ENCODE measurements around the gene DNAJC7. TPM values are rescaled to one million over a fixed set of nuclear protein-coding genes. Genes with fewer than 3 reads are reported as not detected.
A peak's percentile ranks its signal among the peaks of the same experiment; 100 is the strongest.
"Not testable (repeated sequence)": the region's sequence is repeated elsewhere in the genome, so short reads cannot be mapped to it uniquely, and the experiment has no call there.

Gene DNAJC7
- total and polyA plus RNA-seq, 7 donors, result 66.3 to 142 (median 86.3) TPM

- peaks cover 24% of the 10 kb centered on the region for H3K4me1 ChIP-seq
- no peaks in the 10 kb centered on the region for H3K9me3 ChIP-seq
- DNase-seq (no peak), ATAC-seq (no peak)
- H3K4me3 ChIP-seq, result no peak overlapping the region
- 91 to 98% (median 96%) methylated on average over 3 of the region's 3 CpGs for WGBS, 3 donors
- H3K27ac ChIP-seq, result peak overlapping the region; percentile 65
- intact Hi-C loops (cut with DNase I), result loop anchor here (2.0 to 5.0 kb wide), 4 partner anchors 36 to 89 kb away; partner anchors contain the start of gene ZNF385C (in 1 of the 2)
- H3K36me3 ChIP-seq (ENCODE audit: insufficient read depth in 1 of 2, low read depth in 1 of 2), result peaks cover 10 to 30% of the 10 kb centered on the region in 2 donors
- no peaks in the 10 kb centered on the region for H3K27me3 ChIP-seq (ENCODE audit: insufficient read depth in 3 of 3, low read length in 2 of 3)
- TF ChIP-seq CTCF (IDR thresholded peaks at IDR 0.05), result no peak
Measured at GRCh38 chr17:42025936-42026335, 8.7 kb upstream of the DNAJC7 start.

- no peak overlapping the region for H3K4me3 ChIP-seq
- 63 to 73% (median 66%) methylated on average over 8 of the region's 8 CpGs for WGBS, 3 donors
- no peaks in the 10 kb centered on the region for H3K9me3 ChIP-seq
- no peak for TF ChIP-seq CTCF (IDR thresholded peaks at IDR 0.05)
- peaks cover 27% of the 10 kb centered on the region for H3K4me1 ChIP-seq
- H3K36me3 ChIP-seq (ENCODE audit: insufficient read depth in 1 of 2, low read depth in 1 of 2), result peaks cover 10 to 30% of the 10 kb centered on the region in 2 donors
- intact Hi-C loops (cut with DNase I), result loop anchor here (2.0 to 5.0 kb wide), 4 partner anchors 37 to 90 kb away; partner anchors contain the start of gene ZNF385C (in 1 of the 2)
- H3K27ac ChIP-seq, result peak overlapping the region; percentile 65
- ATAC-seq, result peak in 1 of 4 donors; percentile 1
- no peak for DNase-seq
- no peaks in the 10 kb centered on the region for H3K27me3 ChIP-seq (ENCODE audit: insufficient read depth in 3 of 3, low read length in 2 of 3)
Measured at GRCh38 chr17:42025191-42025579, 7.9 kb upstream of the DNAJC7 start.

GRCh38 chr17:42023524-42024349 is 6.5 kb upstream of the DNAJC7 start:
- Histone ChIP-seq H3K27me3 (ENCODE audit: insufficient read depth in 3 of 3, low read length in 2 of 3) (no peaks in the 10 kb centered on the region), H3K4me3 (no peak overlapping the region), H3K4me1 (peaks cover 27% of the 10 kb centered on the region), H3K27ac (peak overlapping the region; percentile 65), H3K9me3 (no peaks in the 10 kb centered on the region), H3K36me3 (ENCODE audit: insufficient read depth in 1 of 2, low read depth in 1 of 2) (peaks cover 10 to 30% of the 10 kb centered on the region in 2 donors)
- ATAC-seq (no peak), DNase-seq (peak in 1 of 2 donors; percentile 30)
- TF ChIP-seq CTCF (IDR thresholded peaks at IDR 0.05), result no peak
- 71 to 76% (median 75%) methylated on average over 15 of the region's 15 CpGs for whole genome bisulfite sequencing, 3 donors
- intact Hi-C loops (cut with DNase I), result loop anchor here (1.0 to 2.0 kb wide), 3 partner anchors 77 to 93 kb away; no protein-coding TSS in a partner anchor

- peaks cover 41% of the 10 kb centered on the region for H3K4me1 ChIP-seq
- 52 to 63% (median 53%) methylated on average over 8 of the region's 8 CpGs for WGBS, 3 donors
Measured at GRCh38 chr17:42020845-42021244, 3.6 kb upstream of the DNAJC7 start.

More at GRCh38 chr17:42020845-42021244, 3.6 kb upstream of the DNAJC7 start:
- Histone ChIP-seq H3K27ac (peak overlapping the region; percentile 94), H3K36me3 (ENCODE audit: insufficient read depth in 1 of 2, low read depth in 1 of 2) (peaks cover 10 to 30% of the 10 kb centered on the region in 2 donors), H3K4me3 (peak overlapping the region; percentile 94)
- not testable (repeated sequence) for H3K9me3 ChIP-seq; DNase-seq; H3K27me3 ChIP-seq (ENCODE audit: insufficient read depth in 3 of 3, low read length in 2 of 3); ATAC-seq
- intact Hi-C loops (cut with DNase I), result loop anchor here in 1 of 2 donors (1.0 kb wide), 1 partner anchor 96 kb away; no protein-coding TSS in a partner anchor

Data from psoas muscle (tissue), 8 donors.